SU-DHL-6 (cell line): Measurements from ENCODE around the gene CD209.

Experiments
- H2AFZ ChIP-seq: fragments of 200-600 bp; sonication (generic); 2 replicates; pipeline ENCODE4 v1.6.1; 2014; ENCODE audit warnings: low read depth, mild to moderate bottlenecking, moderate library complexity, mixed read lengths, antibody characterized with exemption, low read length; ENCODE audit not compliant: severe bottlenecking
- H3F3A ChIP-seq: fragments of 200-600 bp; shearing (Covaris generic); 2 replicates; pipeline ENCODE4 v1.6.0; 2016; ENCODE audit warnings: antibody characterized with exemption, mild to moderate bottlenecking; ENCODE audit not compliant: insufficient read depth
- H3K27ac ChIP-seq: fragments of 200-600 bp; sonication (generic); 2 replicates; pipeline ENCODE4 v1.5.1; 2016; ENCODE audit warnings: low read depth, mild to moderate bottlenecking, low read length, moderate library complexity, mixed read lengths
- H3K27me3 ChIP-seq: fragments of 200-600 bp; sonication (generic), shearing (Covaris generic); 2 replicates; pipeline ENCODE4 v1.6.0; 2014; ENCODE audit warnings: mild to moderate bottlenecking, low read length
- H3K36me3 ChIP-seq: fragments of 200-600 bp; sonication (generic); 2 replicates; pipeline ENCODE4 v1.6.1; 2014; ENCODE audit warnings: mild to moderate bottlenecking, low read length, mixed read lengths
- H3K4me2 ChIP-seq: fragments of 300-600, 200-600 bp; shearing (Covaris generic), sonication (generic); 2 replicates; pipeline ENCODE4 v1.6.0; 2014; ENCODE audit warnings: low read length, low read depth, mild to moderate bottlenecking; ENCODE audit not compliant: poor library complexity, severe bottlenecking
- H3K4me3 ChIP-seq: fragments of 200-600 bp; sonication (generic); 2 replicates; pipeline ENCODE4 v1.5.1; 2014; ENCODE audit warnings: antibody characterized with exemption, low read length, mild to moderate bottlenecking, mixed read lengths; ENCODE audit not compliant: insufficient read depth, poor library complexity, severe bottlenecking
- H3K79me2 ChIP-seq: fragments of 200-600 bp; sonication (generic); 2 replicates; pipeline ENCODE4 v1.6.1; 2014; ENCODE audit warnings: mild to moderate bottlenecking, low read length, moderate library complexity; ENCODE audit not compliant: insufficient read depth
- H3K9ac ChIP-seq: fragments of 200-600 bp; sonication (generic); 2 replicates; pipeline ENCODE4 v1.7.0; 2014; ENCODE audit warnings: mild to moderate bottlenecking, low read length
- H3K9me2 ChIP-seq: fragments of 200-600 bp; sonication (generic); replicated peaks from 2 replicates; pipeline ENCODE4 v1.6.1; 2014; ENCODE audit warnings: low read length; ENCODE audit not compliant: insufficient read depth
- H3K9me3 ChIP-seq: fragments of 200-600 bp; sonication (generic); 2 replicates; pipeline ENCODE4 v1.6.1; 2014; ENCODE audit warnings: low read length, mixed read lengths; ENCODE audit not compliant: insufficient read depth
- H4K20me1 ChIP-seq: fragments of 200-600 bp; sonication (generic); 2 replicates; pipeline ENCODE4 v1.6.1; 2014; ENCODE audit warnings: low read depth, mild to moderate bottlenecking, antibody characterized with exemption, low read length, moderate library complexity, mixed read lengths
- CTCF ChIP-seq: fragments of 200-600 bp; sonication (generic); IDR thresholded peaks from one replicate; pipeline ENCODE4 v1.5.1; 2017; ENCODE audit warnings: antibody characterized with exemption, mild to moderate bottlenecking, low read length, moderate library complexity; ENCODE audit not compliant: insufficient read depth, poor library complexity, severe bottlenecking
- EZH2phosphoT487 ChIP-seq: fragments of 200-600 bp; sonication (generic), shearing (Covaris generic); conservative IDR thresholded peaks from 2 replicates; pipeline ENCODE4 v1.6.1; 2018; ENCODE audit warnings: mild to moderate bottlenecking, antibody characterized with exemption, low read length, moderate library complexity, mixed read lengths

CD209 gene

GRCh38 chr19:7729831-7730285, 17.5 kb downstream of the CD209 start:
- H3K27ac ChIP-seq: no peak overlapping the region
- H3K9me2 ChIP-seq: no peaks in the 10 kb centered on the region
- H3K4me3 ChIP-seq: no peak overlapping the region
- TF ChIP-seq CTCF (no peak), EZH2phosphoT487 (no peak)
- H3K27me3 ChIP-seq: no peaks in the 10 kb centered on the region
- no peak overlapping the region for H3K4me2 ChIP-seq
- no peaks in the 10 kb centered on the region for H3K79me2 ChIP-seq
- H3K9me3 ChIP-seq: no peaks in the 10 kb centered on the region
- H2AFZ ChIP-seq: no peak overlapping the region
- H4K20me1 ChIP-seq: no peaks in the 10 kb centered on the region
- no peaks in the 10 kb centered on the region for H3F3A ChIP-seq
- no peak overlapping the region for H3K9ac ChIP-seq
- H3K36me3 ChIP-seq: no peaks in the 10 kb centered on the region

GRCh38 chr19:7729211-7729610, 18.1 kb downstream of the CD209 start:
- Histone ChIP-seq H3K4me3 (no peak overlapping the region), H3K9me3 (no peaks in the 10 kb centered on the region), H2AFZ (no peak overlapping the region), H3K9ac (no peak overlapping the region), H3K27ac (no peak overlapping the region), H3K79me2 (no peaks in the 10 kb centered on the region), H3K36me3 (no peaks in the 10 kb centered on the region), H4K20me1 (no peaks in the 10 kb centered on the region), H3K9me2 (no peaks in the 10 kb centered on the region), H3K27me3 (no peaks in the 10 kb centered on the region), H3F3A (no peaks in the 10 kb centered on the region), H3K4me2 (no peak overlapping the region)
- TF ChIP-seq CTCF (no peak), EZH2phosphoT487 (no peak)

GRCh38 chr19:7725791-7726190, 21.5 kb downstream of the CD209 start:
- Histone ChIP-seq H3K9me3 (no peaks in the 10 kb centered on the region), H3K79me2 (no peaks in the 10 kb centered on the region), H3K4me2 (no peak overlapping the region), H3K4me3 (no peak overlapping the region), H3K36me3 (no peaks in the 10 kb centered on the region), H2AFZ (no peak overlapping the region), H4K20me1 (no peaks in the 10 kb centered on the region), H3K27me3 (no peaks in the 10 kb centered on the region), H3F3A (no peaks in the 10 kb centered on the region), H3K9me2 (no peaks in the 10 kb centered on the region), H3K27ac (no peak overlapping the region), H3K9ac (no peak overlapping the region)
- TF ChIP-seq CTCF: no peak
- TF ChIP-seq EZH2phosphoT487: no peak

- no peak overlapping the region for H3K27ac ChIP-seq
- no peaks in the 10 kb centered on the region for H3F3A ChIP-seq
- H3K79me2 ChIP-seq: no peaks in the 10 kb centered on the region
- H3K27me3 ChIP-seq: no peaks in the 10 kb centered on the region
- H3K36me3 ChIP-seq: no peaks in the 10 kb centered on the region
- no peak overlapping the region for H3K4me2 ChIP-seq
- H3K9ac ChIP-seq: no peak overlapping the region
- no peaks in the 10 kb centered on the region for H4K20me1 ChIP-seq
- H2AFZ ChIP-seq: no peak overlapping the region
- TF ChIP-seq CTCF (no peak), EZH2phosphoT487 (no peak)
- H3K9me3 ChIP-seq: no peaks in the 10 kb centered on the region
- no peaks in the 10 kb centered on the region for H3K9me2 ChIP-seq
- H3K4me3 ChIP-seq: no peak overlapping the region
These were observed 25.1 kb downstream of the CD209 start for GRCh38 chr19:7722231-7722651.
